Neural cell (in vitro differentiated cells): ENCODE data around the gene IQGAP1. TPM values are rescaled to one million over a fixed set of nuclear protein-coding genes. Genes with fewer than 3 reads are reported as not detected.
A peak's percentile ranks its signal among the peaks of the same experiment; 100 is the strongest.

Experiments used
- H2AFZ ChIP-seq: fragments of 200-600, 300-800 bp; sonication (generic), shearing (Covaris generic); 2 replicates; pipeline ENCODE4 v1.6.0; 2014; ENCODE audit warnings: low read depth, mild to moderate bottlenecking, antibody characterized with exemption, low read length, moderate library complexity
- H3F3A ChIP-seq: fragments of 200-600 bp; shearing (Covaris generic); 2 replicates; pipeline ENCODE4 v1.6.1; 2016; ENCODE audit warnings: mild to moderate bottlenecking, moderate library complexity, mixed read lengths, antibody characterized with exemption, low read length; ENCODE audit not compliant: insufficient read depth, poor library complexity, severe bottlenecking
- H3K27ac ChIP-seq: fragments of 200-600, 300-800 bp; sonication (generic), shearing (Covaris generic); 2 replicates; pipeline ENCODE4 v1.5.1; 2014; ENCODE audit warnings: mild to moderate bottlenecking, low read length, moderate library complexity
- H3K27me3 ChIP-seq: fragments of 300-800, 200-600 bp; sonication (generic), shearing (Covaris generic); 2 replicates; pipeline ENCODE4 v1.6.0; 2014; ENCODE audit warnings: mild to moderate bottlenecking, low read depth, low read length, moderate library complexity; ENCODE audit not compliant: insufficient read depth
- H3K36me3 ChIP-seq: fragments of 300-800, 200-600 bp; sonication (generic), shearing (Covaris generic); 2 replicates; pipeline ENCODE4 v1.5.1; 2014; ENCODE audit warnings: mild to moderate bottlenecking, antibody characterized with exemption, low read length, moderate library complexity; ENCODE audit not compliant: insufficient read depth
- H3K4me2 ChIP-seq: fragments of 300-800, 200-600 bp; sonication (generic), shearing (Covaris generic); 2 replicates; pipeline ENCODE4 v1.6.0; 2014; ENCODE audit warnings: mild to moderate bottlenecking, low read length
- H3K4me3 ChIP-seq: fragments of 300-800, 200-600 bp; sonication (generic), shearing (Covaris generic); 2 replicates; pipeline ENCODE4 v1.5.1; 2014; ENCODE audit warnings: mild to moderate bottlenecking, low read length, moderate library complexity
- H3K79me2 ChIP-seq: fragments of 200-600 bp; shearing (Covaris generic); replicated peaks from 2 replicates; pipeline ENCODE4 v1.6.0; 2014; ENCODE audit warnings: mild to moderate bottlenecking, low read length, moderate library complexity; ENCODE audit not compliant: insufficient read depth
- H3K9ac ChIP-seq: fragments of 300-800, 200-600 bp; sonication (generic), shearing (Covaris generic); 2 replicates; pipeline ENCODE4 v1.6.1; 2016; ENCODE audit warnings: mild to moderate bottlenecking, low read length, mixed read lengths
- H3K9me2 ChIP-seq: fragments of 200-600 bp; shearing (Covaris generic); 2 replicates; pipeline ENCODE4 v1.6.1; 2016; ENCODE audit warnings: mild to moderate bottlenecking, low read length, mixed read lengths; ENCODE audit not compliant: insufficient read depth
- H3K9me3 ChIP-seq: fragments of 200-600, 300-800 bp; sonication (generic), shearing (Covaris generic); 2 replicates; pipeline ENCODE4 v1.6.1; 2016; ENCODE audit warnings: mild to moderate bottlenecking, mixed run types, low read length, moderate library complexity, mixed read lengths
- H4K20me1 ChIP-seq: fragments of 200-600 bp; shearing (Covaris generic); 2 replicates; pipeline ENCODE4 v1.6.1; 2016; ENCODE audit warnings: mild to moderate bottlenecking, mixed run types; ENCODE audit not compliant: insufficient read depth
- EP300 ChIP-seq: fragments of 450-650 bp; conservative IDR thresholded peaks from 2 replicates; pipeline ENCODE4 v1.6.1; 2014; ENCODE audit warnings: antibody characterized with exemption, mild to moderate bottlenecking, moderate library complexity; ENCODE audit not compliant: poor library complexity, severe bottlenecking
- EZH2 ChIP-seq: fragments of 200-600, 300-800 bp; shearing (Covaris generic), sonication (generic); IDR thresholded peaks from 2 replicates; pipeline ENCODE4 v1.6.1; 2014; ENCODE audit warnings: antibody characterized with exemption, low read length, borderline replicate concordance, mild to moderate bottlenecking; ENCODE audit not compliant: insufficient read depth, poor library complexity, severe bottlenecking
- MXI1 ChIP-seq: fragments of 450-650 bp; conservative IDR thresholded peaks from 2 replicates; pipeline ENCODE4 v1.6.1; 2014; ENCODE audit warnings: antibody characterized with exemption, mild to moderate bottlenecking; ENCODE audit not compliant: poor library complexity, severe bottlenecking
- POLR2AphosphoS5 ChIP-seq: IDR thresholded peaks from 2 replicates; pipeline ENCODE4 v1.6.1; 2012
- RAD21 ChIP-seq: fragments of 450-650 bp; conservative IDR thresholded peaks from 2 replicates; pipeline ENCODE4 v1.6.1; 2014; ENCODE audit warnings: antibody characterized with exemption, mild to moderate bottlenecking, moderate library complexity
- SMC3 ChIP-seq: fragments of 450-650 bp; conservative IDR thresholded peaks from 2 replicates; pipeline ENCODE4 v1.6.1; 2014; ENCODE audit warnings: antibody characterized with exemption, mild to moderate bottlenecking, moderate library complexity; ENCODE audit not compliant: poor library complexity
- TAF1 ChIP-seq: IDR thresholded peaks from 2 replicates; pipeline ENCODE4 v1.6.1; 2012; ENCODE audit warnings: low read depth
- polyA plus RNA-seq: library from polyadenylated mRNA; depleted of rRNA; stranded (reverse); fragments of >200 nt; gene quantifications from 2 replicates; pipeline ENCODE4 v1.2.3, GENCODE V29; 2014
- TF ChIP-seq, protein P1 (sequence below): fragments of 450-650 bp; IDR thresholded peaks from 2 replicates; pipeline ENCODE4 v1.5.1; 2014; ENCODE audit warnings: antibody characterized with exemption, mild to moderate bottlenecking, moderate library complexity; ENCODE audit not compliant: poor library complexity, severe bottlenecking
- TF ChIP-seq, protein P2 (sequence below): IDR thresholded peaks from 2 replicates; pipeline ENCODE4 v1.6.1; 2012; ENCODE audit warnings: borderline replicate concordance

The IQGAP1 gene
- polyA plus RNA-seq, 1 donor from 2014 or later = 16.6 TPM

DNA sequence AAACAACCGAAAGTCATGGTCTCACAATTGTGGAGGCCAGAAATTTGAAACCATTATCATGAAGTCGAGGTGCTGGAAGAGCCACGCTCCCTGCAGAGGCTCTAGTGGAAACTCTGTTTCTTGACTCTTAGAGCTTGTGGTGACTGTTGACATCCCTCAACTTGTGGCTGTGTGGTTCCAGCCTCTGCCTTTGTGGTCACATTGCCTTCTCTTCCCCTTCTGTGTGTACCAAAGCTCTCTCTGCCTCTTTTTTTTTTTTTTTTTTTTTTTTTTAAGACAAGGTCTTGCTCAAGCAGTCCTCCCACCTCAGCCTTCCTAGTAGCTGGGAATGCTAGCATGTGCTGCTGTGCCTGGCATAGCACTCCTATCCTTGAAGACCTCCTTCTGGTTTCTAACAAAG lies 93.0 kb downstream of the IQGAP1 start:
- H4K20me1 ChIP-seq = no peaks in the 10 kb centered on the region
- H3K36me3 ChIP-seq = no peaks in the 10 kb centered on the region
- no peak overlapping the region for H3K27ac ChIP-seq
- H3K4me3 ChIP-seq = no peak overlapping the region
- no peaks in the 10 kb centered on the region for H3K27me3 ChIP-seq
- no peaks in the 10 kb centered on the region for H3F3A ChIP-seq
- TF ChIP-seq, protein P1, sequence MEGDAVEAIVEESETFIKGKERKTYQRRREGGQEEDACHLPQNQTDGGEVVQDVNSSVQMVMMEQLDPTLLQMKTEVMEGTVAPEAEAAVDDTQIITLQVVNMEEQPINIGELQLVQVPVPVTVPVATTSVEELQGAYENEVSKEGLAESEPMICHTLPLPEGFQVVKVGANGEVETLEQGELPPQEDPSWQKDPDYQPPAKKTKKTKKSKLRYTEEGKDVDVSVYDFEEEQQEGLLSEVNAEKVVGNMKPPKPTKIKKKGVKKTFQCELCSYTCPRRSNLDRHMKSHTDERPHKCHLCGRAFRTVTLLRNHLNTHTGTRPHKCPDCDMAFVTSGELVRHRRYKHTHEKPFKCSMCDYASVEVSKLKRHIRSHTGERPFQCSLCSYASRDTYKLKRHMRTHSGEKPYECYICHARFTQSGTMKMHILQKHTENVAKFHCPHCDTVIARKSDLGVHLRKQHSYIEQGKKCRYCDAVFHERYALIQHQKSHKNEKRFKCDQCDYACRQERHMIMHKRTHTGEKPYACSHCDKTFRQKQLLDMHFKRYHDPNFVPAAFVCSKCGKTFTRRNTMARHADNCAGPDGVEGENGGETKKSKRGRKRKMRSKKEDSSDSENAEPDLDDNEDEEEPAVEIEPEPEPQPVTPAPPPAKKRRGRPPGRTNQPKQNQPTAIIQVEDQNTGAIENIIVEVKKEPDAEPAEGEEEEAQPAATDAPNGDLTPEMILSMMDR = no peak
- TF ChIP-seq MXI1 (no peak), TAF1 (no peak), EZH2 (no peak), RAD21 (no peak), POLR2AphosphoS5 (no peak), EP300 (no peak), SMC3 (no peak)
- TF ChIP-seq, protein P2, sequence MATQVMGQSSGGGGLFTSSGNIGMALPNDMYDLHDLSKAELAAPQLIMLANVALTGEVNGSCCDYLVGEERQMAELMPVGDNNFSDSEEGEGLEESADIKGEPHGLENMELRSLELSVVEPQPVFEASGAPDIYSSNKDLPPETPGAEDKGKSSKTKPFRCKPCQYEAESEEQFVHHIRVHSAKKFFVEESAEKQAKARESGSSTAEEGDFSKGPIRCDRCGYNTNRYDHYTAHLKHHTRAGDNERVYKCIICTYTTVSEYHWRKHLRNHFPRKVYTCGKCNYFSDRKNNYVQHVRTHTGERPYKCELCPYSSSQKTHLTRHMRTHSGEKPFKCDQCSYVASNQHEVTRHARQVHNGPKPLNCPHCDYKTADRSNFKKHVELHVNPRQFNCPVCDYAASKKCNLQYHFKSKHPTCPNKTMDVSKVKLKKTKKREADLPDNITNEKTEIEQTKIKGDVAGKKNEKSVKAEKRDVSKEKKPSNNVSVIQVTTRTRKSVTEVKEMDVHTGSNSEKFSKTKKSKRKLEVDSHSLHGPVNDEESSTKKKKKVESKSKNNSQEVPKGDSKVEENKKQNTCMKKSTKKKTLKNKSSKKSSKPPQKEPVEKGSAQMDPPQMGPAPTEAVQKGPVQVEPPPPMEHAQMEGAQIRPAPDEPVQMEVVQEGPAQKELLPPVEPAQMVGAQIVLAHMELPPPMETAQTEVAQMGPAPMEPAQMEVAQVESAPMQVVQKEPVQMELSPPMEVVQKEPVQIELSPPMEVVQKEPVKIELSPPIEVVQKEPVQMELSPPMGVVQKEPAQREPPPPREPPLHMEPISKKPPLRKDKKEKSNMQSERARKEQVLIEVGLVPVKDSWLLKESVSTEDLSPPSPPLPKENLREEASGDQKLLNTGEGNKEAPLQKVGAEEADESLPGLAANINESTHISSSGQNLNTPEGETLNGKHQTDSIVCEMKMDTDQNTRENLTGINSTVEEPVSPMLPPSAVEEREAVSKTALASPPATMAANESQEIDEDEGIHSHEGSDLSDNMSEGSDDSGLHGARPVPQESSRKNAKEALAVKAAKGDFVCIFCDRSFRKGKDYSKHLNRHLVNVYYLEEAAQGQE = no peak
- H3K9ac ChIP-seq = no peak overlapping the region
- no peak overlapping the region for H2AFZ ChIP-seq
- no peaks in the 10 kb centered on the region for H3K9me2 ChIP-seq
- no peak overlapping the region for H3K4me2 ChIP-seq
- no peaks in the 10 kb centered on the region for H3K79me2 ChIP-seq
- no peaks in the 10 kb centered on the region for H3K9me3 ChIP-seq

DNA sequence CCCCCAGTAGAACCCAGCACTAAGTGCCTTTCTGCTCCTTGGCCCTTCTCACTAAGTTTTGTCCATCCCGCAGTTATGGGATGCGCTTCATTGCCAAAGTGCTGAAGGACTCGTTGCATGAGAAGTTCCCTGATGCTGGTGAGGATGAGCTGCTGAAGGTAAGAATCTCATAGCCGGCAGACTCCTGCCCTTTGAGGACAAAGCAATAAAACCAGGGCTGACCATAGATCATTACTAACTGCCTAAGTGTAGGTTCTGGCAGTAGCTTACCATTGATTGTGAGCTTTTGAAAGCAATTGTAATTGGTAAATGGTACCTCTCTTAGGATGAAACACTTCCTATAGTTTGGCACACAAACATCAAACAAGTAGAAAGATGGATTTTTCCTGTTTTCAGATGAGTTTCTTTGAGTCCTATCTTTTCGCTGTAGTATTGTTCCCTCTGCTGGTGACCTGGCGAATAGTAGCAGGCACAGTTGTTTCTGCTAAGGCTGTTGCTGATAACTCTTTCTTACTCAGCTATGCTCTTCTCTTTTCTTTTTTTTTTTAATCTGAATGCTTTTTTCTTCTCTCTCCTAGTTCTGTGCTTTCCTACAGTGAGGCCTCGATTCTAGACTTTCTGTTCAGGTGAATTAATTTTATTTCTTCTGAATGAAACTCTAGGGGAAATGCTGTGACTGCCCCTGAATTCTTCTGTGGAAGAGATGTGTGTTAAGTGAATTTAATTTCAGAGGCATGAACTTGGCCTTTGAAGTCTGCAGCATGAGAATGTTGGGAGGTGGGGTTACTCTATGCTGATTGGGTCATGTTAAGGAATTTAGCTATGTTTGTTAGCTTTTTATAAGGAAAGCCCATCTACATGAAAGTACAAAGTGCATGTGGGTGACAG lies 94.3 kb downstream of the IQGAP1 start:
- Histone ChIP-seq H3K9ac (no peak overlapping the region), H2AFZ (no peak overlapping the region), H3K79me2 (no peaks in the 10 kb centered on the region), H3K9me2 (no peaks in the 10 kb centered on the region), H3K4me2 (no peak overlapping the region), H3K4me3 (no peak overlapping the region), H3K9me3 (no peaks in the 10 kb centered on the region), H3F3A (no peaks in the 10 kb centered on the region), H3K27me3 (no peaks in the 10 kb centered on the region), H4K20me1 (no peaks in the 10 kb centered on the region), H3K36me3 (no peaks in the 10 kb centered on the region), H3K27ac (no peak overlapping the region)
- peak; percentile 96 for TF ChIP-seq SMC3
- TF ChIP-seq RAD21 = peak; percentile 92
- TF ChIP-seq, protein P1 = peak; percentile 86
- no peak for TF ChIP-seq POLR2AphosphoS5
- TF ChIP-seq MXI1 = no peak
- no peak for TF ChIP-seq EP300
